ENCODE results near the gene TALDO1.

Gene TALDO1

GRCh38 chr11:782264-783174 lies 35.3 kb downstream of the TALDO1 start:
- no peak for DNase-seq (ENCODE audit: extremely low spot score)
- POLR2A ChIA-PET = interaction anchor here (1.2 to 2.4 kb wide), 2 partner anchors 11 to 14 kb away, joined by 3 to 5 read pairs; no protein-coding TSS in a partner anchor
- no peak for TF ChIP-seq ELF4 (IDR thresholded peaks at IDR 0.05)
- no peak for TF ChIP-seq NFRKB (IDR thresholded peaks at IDR 0.05)
- CTCF ChIA-PET = interaction anchor here (0.6 to 1.6 kb wide), 2 partner anchors 13 to 131 kb away, joined by 4 to 7 read pairs; no protein-coding TSS in a partner anchor

- TF ChIP-seq PKNOX1 (IDR thresholded peaks at IDR 0.05) = no peak
- TF ChIP-seq TARDBP (IDR thresholded peaks at IDR 0.05) = no peak
- TF ChIP-seq ARNT (IDR thresholded peaks at IDR 0.05) = no peak
- TF ChIP-seq ELF4 (IDR thresholded peaks at IDR 0.05) = no peak
- no peak for TF ChIP-seq NFRKB (IDR thresholded peaks at IDR 0.05)
- no peak for TF ChIP-seq CTBP1 (IDR thresholded peaks at IDR 0.05; ENCODE audit: borderline replicate concordance)
- TF ChIP-seq FOXA1 (IDR thresholded peaks at IDR 0.05) = no peak
- no peak for TF ChIP-seq FOXK2 (IDR thresholded peaks at IDR 0.05)
- TF ChIP-seq HDGF (IDR thresholded peaks at IDR 0.05; ENCODE audit: borderline replicate concordance) = no peak
- TF ChIP-seq SUZ12 (IDR thresholded peaks at IDR 0.05) = no peak
- no peak for TF ChIP-seq BHLHE40 (IDR thresholded peaks at IDR 0.05; ENCODE audit: borderline replicate concordance)
- no peak for TF ChIP-seq L3MBTL2 (conservative IDR thresholded peaks at IDR 0.05)
- TF ChIP-seq FOXM1 (IDR thresholded peaks at IDR 0.05; ENCODE audit: borderline replicate concordance) = no peak
- TF ChIP-seq LEF1 (IDR thresholded peaks at IDR 0.05; ENCODE audit: borderline replicate concordance) = no peak
- no peak for TF ChIP-seq SP1 (IDR thresholded peaks at IDR 0.05)
- no peak for TF ChIP-seq ZNF384 (IDR thresholded peaks at IDR 0.05)
- ChIA-PET CTCF (interaction anchor here (1.6 kb wide), 1 partner anchor 12 kb away, joined by 4 read pairs; no protein-coding TSS in a partner anchor), POLR2A (interaction anchor here (2.4 kb wide), 1 partner anchor 13 kb away, joined by 5 read pairs; no protein-coding TSS in a partner anchor)
- no peak for DNase-seq (ENCODE audit: extremely low spot score)
These were observed 36.3 kb downstream of the TALDO1 start for GRCh38 chr11:783581-784015.

- no peak for TF ChIP-seq ELF4 (IDR thresholded peaks at IDR 0.05)
- TF ChIP-seq L3MBTL2 (conservative IDR thresholded peaks at IDR 0.05) = no peak
- TF ChIP-seq ZNF384 (IDR thresholded peaks at IDR 0.05) = no peak
- TF ChIP-seq TARDBP (IDR thresholded peaks at IDR 0.05) = no peak
- TF ChIP-seq PKNOX1 (IDR thresholded peaks at IDR 0.05) = no peak
- no peak for TF ChIP-seq NFRKB (IDR thresholded peaks at IDR 0.05)
- no peak for TF ChIP-seq FOXA1 (IDR thresholded peaks at IDR 0.05)
- no peak for TF ChIP-seq SUZ12 (IDR thresholded peaks at IDR 0.05)
- TF ChIP-seq FOXK2 (IDR thresholded peaks at IDR 0.05) = no peak
- no peak for TF ChIP-seq CTBP1 (IDR thresholded peaks at IDR 0.05; ENCODE audit: borderline replicate concordance)
- no peak for TF ChIP-seq BHLHE40 (IDR thresholded peaks at IDR 0.05; ENCODE audit: borderline replicate concordance)
- TF ChIP-seq LEF1 (IDR thresholded peaks at IDR 0.05; ENCODE audit: borderline replicate concordance) = no peak
- DNase-seq (ENCODE audit: extremely low spot score) = no peak
- ChIA-PET CTCF (interaction anchor here (0.6 kb wide), 1 partner anchor 103 kb away, joined by 3 read pairs; no protein-coding TSS in a partner anchor), POLR2A (interaction anchor here (1.0 to 1.4 kb wide), 3 partner anchors 9 to 11 kb away, joined by 4 to 5 read pairs (median 4); no protein-coding TSS in a partner anchor)
These were observed 39.2 kb downstream of the TALDO1 start for GRCh38 chr11:786235-787083.

- no peak for DNase-seq (ENCODE audit: extremely low spot score)
- POLR2A ChIA-PET = interaction anchor here (1.4 kb wide), 1 partner anchor 10 kb away, joined by 4 read pairs; no protein-coding TSS in a partner anchor
- TF ChIP-seq HDGF (IDR thresholded peaks at IDR 0.05; ENCODE audit: borderline replicate concordance) (no peak), L3MBTL2 (conservative IDR thresholded peaks at IDR 0.05) (no peak), BHLHE40 (IDR thresholded peaks at IDR 0.05; ENCODE audit: borderline replicate concordance) (no peak), FOXM1 (IDR thresholded peaks at IDR 0.05; ENCODE audit: borderline replicate concordance) (no peak)
- CTCF ChIA-PET = no interaction called here
These were observed 39.9 kb downstream of the TALDO1 start for GRCh38 chr11:787084-787675.

GRCh38 chr11:788009-788640 lies 40.9 kb downstream of the TALDO1 start:
- ChIA-PET CTCF (no interaction called here), POLR2A (interaction anchor here (1.4 kb wide), 1 partner anchor 11 kb away, joined by 5 read pairs; the partner anchor contains the start of gene GATD1)
- no peak for TF ChIP-seq CTBP1 (IDR thresholded peaks at IDR 0.05; ENCODE audit: borderline replicate concordance)
- no peak for TF ChIP-seq FOXA1 (IDR thresholded peaks at IDR 0.05)
- no peak for TF ChIP-seq PKNOX1 (IDR thresholded peaks at IDR 0.05)
- TF ChIP-seq ELF4 (IDR thresholded peaks at IDR 0.05) = no peak
- TF ChIP-seq LEF1 (IDR thresholded peaks at IDR 0.05; ENCODE audit: borderline replicate concordance) = no peak
- no peak for TF ChIP-seq L3MBTL2 (conservative IDR thresholded peaks at IDR 0.05)
- no peak for DNase-seq (ENCODE audit: extremely low spot score)
